Hematopoietic multipotent progenitor cell treated with erythropoietin and hydrocortisone succinate and interleukin-3 and kit ligand, for 15 days (in vitro differentiated cells): ENCODE measurements around the gene ZNF454.

Source experiments
- DNase-seq: peaks from one replicate; pipeline ENCODE4 v3.0.0-alpha.2; 2015; ENCODE audit warnings: low spot score

ZNF454 gene

DNA sequence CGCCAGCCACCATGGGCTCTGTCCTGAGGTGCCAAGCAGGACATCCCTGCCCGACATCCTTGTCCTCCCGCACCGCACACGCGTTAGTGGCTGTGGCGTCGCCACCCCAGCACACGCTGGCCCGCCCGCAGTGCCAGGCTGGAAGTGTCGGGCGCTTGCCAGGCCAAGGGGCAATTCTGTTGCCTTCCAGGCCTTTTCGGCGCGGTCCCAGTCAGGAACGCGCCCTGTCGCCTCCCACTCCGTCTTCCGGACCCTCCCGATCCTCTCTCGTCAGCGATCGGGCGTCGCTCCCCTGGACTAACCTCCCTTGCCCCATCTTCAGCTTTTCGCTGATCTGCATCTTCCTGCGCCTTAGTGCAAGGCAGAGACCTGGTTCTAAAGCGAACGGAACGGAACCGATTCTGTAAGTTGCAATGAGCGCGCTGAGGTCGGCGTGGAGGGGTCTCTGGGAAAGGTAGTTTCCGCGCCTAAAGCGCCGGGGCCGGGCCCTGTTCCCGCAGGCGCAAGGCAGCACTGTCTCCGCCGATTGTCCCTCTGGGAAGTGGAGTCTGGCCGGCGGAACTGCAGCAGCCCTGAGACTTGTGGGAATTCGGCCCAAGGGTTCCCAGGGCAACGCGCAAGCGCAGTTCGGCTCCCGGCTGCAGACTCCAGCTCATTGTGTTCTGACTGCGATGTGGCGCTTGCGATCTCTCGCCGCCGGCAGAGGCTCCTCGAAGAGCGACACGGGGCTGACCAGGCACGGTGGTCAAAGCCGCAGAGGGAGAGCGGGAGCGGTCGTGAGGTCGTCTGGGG lies at the start of gene ZNF454:
ZNF454 (plus strand) TSS at position 630 of the 792 bp plus-strand sequence. CDS start 1,594 bp downstream, outside the sequence.
- no peak for DNase-seq

DNA sequence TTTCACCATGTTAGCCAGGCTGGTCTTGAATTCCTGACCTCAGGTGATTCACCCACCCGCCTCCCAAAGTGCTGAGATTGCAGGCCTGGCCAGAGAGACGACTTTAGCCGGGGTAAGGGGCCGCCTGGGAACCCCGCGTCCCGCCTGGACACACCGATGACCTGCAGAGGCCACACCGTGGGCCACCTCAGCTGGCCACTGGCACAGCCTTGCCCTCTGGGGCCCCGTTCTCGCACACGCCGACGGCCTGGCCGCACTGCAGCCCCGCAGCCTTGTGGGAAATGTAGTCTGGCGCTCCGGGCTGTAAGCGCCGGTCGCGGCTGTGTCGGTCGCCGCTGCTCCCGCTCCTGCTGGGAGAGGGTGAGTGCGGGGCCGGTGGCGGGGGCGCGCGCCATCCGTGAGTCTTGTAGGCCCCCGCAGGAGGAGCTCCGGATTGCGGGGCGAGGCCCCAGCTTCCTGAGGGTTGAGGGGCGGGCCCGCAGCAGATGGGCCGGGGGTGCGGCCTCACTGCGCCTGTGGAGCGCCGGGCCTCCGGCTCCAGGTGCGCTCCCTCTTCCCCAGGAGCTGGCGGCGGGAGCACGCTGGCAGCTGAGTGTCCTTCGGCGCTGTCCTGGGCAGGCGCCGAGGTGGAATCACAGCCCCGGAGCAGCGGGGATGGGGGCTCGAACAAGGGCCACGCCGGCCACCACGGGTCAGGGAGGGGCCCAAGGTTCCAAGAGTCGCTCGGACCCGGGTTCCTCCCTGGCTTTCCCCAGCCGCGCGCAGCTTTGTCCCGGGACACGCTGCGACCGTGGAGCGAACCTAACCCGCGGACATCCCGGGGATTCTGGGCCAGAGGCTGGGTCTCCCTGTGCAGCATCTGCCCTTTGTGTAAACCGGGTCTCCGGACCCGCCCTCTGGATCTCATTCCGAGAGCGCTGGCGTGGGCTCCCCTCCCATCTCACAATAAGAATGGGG lies 45.1 kb upstream of the ZNF454 start, which contains the start of gene ZFP2:
ZFP2 (plus strand) TSS at position 299 of the 957 bp plus-strand sequence. CDS start 35,401 bp downstream, outside the sequence.
- DNase-seq = no peak

DNA sequence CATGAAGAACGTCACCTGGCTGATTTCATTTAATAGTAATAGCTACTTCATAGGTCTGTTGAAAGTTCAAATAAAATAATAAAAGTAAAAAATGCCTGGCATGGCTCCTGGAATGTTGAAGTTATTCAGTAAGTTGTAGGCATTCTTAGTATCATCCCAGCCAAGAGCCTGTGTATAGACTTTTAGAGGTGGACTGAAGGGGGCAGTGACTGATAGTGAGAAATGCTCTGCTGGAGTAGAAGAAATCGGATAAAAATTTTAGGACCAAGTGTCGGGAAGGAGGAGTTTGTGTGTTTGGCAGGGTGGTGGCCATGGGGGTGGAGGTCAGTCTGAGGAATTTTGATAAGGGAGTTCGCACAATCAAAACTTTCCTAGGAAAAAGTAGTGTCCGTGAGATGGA lies 41.7 kb upstream of the ZNF454 start:
- DNase-seq = no peak

DNA sequence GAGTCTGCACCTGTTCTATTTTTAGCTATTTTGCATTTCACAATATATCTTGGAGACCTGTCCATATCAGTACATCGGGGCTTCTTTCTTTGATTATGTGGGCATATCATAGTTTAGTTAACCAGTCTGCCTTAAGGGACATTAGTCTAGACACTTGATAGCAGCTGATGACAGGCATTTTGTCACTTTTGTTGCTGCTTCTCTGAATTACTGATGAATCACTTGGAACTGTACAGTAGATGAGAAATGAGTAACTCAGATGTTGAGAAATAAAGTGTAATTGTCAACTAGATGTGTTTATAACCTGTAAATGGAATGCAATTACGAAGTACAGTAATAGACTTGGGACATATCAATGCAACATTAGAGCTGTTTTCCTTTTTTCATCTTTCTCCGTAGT lies 38.1 kb upstream of the ZNF454 start:
- DNase-seq = no peak

DNA sequence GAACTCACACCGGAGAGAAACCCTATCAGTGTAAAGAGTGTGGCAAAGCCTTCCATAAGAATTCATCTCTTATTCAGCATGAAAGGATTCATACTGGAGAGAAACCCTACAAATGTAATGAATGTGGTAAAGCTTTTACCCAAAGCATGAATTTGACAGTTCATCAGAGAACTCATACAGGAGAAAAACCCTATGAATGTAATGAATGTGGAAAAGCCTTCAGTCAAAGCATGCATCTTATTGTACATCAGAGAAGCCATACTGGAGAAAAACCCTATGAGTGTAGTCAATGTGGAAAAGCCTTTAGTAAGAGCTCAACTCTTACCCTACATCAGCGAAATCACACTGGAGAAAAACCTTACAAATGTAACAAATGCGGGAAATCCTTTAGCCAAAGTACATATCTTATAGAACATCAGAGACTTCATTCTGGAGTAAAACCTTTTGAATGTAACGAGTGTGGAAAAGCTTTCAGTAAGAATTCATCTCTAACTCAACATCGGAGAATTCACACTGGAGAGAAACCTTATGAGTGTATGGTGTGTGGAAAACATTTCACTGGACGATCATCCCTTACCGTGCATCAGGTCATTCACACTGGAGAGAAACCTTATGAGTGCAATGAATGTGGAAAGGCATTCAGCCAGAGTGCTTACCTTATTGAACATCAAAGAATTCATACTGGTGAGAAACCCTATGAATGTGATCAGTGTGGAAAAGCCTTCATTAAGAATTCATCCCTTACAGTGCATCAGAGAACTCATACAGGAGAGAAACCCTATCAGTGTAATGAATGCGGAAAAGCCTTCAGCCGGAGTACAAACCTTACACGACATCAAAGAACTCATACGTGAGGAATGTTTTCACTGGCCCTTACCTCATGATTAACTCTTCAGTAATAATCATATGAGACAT lies 8.9 kb upstream of the ZNF454 start:
- no peak for DNase-seq

DNA sequence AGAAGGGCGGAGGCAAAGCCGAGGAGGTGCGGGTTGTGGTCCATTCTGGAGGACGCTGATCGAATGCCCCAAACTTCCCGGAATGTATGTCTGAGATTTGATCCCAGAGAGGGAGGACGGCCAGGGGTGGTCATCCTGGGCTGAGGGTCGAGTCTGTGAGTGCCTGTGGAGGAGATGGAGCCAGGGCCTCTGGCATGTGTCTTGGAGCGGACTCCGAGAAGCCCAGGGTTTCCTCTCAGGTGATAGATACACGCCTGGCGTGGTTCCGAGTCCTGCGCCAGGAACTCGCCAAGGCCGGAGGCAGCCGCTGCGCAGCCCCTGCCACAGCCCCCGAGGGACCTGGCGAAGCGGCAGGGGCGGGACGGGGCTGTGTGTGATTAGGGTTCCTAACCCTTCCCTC lies 363 bp downstream of the ZNF454 start:
- no peak for DNase-seq

DNA sequence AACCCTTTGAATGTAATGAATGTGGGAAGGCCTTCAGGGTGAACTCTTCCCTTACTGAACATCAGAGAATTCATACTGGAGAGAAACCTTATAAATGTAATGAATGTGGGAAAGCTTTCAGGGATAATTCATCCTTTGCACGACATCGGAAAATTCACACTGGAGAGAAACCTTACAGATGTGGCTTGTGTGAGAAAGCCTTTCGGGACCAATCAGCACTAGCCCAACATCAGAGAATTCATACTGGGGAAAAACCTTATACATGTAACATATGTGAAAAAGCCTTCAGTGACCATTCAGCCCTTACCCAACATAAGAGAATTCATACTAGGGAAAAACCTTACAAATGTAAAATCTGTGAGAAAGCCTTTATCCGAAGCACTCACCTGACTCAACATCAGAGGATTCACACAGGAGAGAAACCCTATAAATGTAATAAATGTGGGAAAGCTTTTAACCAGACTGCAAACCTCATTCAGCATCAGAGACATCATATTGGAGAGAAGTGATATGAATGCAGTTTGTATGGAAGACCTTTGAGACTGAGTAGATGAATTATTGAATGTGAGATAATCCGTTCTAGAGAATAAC lies 24.6 kb downstream of the ZNF454 start:
- DNase-seq = no peak

DNA sequence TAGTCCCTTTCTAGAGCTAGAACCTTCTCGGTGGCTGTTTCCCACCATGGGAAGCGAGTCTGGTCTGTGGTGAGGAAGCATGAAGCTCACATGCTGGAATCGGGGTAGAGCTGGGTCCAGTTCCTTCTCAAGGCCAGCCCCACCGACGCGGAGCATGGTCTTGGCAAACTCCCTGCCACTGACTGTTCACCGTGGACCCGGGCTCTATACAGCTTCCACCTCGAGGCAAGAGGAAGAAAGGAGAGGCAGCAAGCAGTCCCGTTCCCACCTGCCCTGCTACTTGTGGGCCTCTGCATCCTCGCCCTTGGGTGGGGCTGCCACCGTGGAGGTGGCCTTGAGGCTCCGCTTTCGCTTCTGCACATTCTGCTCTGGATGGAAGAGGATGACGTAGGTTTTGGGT lies 40.4 kb downstream of the ZNF454 start:
- no peak for DNase-seq

DNA sequence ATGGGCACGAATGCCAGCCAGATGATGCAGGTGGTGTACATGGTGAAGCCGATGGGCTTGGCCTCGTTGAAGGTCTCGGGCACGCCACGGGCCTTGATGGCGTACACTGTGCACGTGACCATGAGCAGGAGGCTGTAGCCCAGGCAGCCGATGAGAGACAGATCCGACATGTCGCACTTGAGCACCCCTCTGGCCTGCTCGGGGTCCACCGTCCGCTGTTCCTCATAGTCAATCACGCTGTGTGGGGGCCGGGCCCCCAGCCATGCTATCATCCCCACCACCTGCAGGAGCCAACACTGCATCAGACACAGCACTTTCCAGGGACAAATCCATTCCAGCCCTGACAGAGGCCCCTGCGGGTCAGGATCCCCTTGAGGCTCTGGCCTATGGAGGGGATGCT lies 41.9 kb downstream of the ZNF454 start:
- DNase-seq = no peak

DNA sequence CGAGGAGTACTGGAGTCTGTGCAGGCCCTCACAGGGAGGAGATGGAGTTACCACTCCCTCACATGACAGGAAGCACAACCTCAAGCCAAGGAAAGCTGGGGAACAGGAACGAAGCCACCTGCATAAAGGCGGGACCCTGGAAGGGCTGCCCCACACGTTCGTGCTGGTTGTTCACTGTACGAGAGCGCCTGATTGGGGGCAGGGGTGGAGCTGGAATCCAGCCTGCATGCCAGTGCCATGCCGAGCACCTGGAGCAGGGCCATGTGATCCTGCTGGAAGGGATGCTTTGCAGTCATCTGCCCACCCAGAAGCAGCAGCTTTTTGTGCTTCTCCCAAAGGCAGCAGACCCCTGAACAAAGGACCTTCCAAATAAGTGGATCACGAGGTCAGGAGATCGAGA lies 42.7 kb downstream of the ZNF454 start:
- DNase-seq = no peak

DNA sequence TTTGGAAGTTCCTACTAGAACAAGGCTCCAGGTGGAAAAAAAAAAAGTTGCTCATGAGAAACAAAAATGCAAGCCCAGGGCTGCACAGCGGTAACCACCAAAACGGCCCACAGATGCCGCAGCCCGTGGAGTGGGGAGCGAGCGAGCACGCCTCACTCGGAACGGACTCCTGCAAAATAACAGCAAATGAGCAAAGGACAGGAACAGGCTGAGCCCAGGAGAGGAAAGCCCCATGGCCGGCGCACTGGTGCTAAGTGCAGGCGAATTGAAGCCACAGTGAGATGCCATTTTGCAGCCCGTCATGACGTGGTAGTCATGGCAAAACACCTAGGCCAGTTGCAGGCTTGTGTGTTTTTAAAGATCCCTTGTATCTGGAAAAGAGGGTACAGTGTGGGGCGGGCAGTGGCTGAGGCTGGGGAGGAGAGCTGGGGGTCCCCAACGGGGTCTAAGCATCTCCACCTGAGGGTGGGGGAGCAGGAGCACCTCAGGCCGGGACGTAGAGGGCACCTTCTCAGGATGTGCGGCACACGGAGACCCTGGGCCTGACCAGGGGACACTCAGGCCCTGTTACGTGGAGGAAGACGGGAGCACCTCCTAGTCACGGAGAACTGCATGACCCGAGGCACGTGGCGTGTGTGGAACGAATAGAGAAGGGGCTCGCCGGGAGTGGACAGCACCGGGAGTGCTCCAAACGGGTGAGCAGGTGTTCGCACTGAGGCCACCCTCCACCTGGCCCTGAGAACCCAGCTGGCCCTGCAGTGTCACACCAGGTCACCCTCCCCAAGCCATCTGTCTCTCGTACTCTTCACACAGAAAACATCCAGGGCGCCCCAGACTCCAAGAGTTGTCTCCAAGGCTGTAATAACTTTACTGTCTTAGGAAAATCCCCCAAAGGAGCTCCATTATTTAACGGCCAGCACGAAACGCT lies 43.4 kb downstream of the ZNF454 start:
- no peak for DNase-seq

DNA sequence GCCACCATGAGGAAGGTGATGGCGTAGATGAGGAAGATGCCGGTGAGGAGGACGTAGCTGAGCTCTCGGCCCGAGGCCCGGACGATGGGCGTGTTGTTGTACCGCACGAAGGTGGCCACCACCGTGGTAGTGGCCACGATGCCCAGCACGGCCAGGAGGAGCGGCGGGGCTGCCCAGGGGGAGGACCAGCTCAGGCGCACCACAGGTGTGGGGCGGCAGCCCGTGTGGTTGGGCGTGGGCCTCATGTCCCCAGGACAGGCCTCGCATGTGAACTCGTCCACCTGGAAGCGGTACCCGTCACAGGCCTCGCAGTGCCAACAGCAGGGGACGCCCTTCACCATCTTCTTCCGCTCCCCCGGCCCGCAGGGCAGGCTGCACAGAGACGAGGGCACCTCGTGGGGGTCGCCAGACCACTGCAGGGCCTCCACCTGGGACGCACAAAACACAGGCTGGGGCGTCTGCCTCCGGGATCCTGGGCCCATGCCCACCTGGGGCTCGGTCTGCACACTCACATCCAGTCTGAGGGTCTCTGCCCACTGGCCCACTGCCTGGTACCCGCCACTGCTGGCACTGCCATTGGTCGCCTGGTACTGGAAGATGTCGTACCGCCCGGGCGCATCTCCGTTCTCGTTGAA lies 45.4 kb downstream of the ZNF454 start:
- no peak for DNase-seq

DNA sequence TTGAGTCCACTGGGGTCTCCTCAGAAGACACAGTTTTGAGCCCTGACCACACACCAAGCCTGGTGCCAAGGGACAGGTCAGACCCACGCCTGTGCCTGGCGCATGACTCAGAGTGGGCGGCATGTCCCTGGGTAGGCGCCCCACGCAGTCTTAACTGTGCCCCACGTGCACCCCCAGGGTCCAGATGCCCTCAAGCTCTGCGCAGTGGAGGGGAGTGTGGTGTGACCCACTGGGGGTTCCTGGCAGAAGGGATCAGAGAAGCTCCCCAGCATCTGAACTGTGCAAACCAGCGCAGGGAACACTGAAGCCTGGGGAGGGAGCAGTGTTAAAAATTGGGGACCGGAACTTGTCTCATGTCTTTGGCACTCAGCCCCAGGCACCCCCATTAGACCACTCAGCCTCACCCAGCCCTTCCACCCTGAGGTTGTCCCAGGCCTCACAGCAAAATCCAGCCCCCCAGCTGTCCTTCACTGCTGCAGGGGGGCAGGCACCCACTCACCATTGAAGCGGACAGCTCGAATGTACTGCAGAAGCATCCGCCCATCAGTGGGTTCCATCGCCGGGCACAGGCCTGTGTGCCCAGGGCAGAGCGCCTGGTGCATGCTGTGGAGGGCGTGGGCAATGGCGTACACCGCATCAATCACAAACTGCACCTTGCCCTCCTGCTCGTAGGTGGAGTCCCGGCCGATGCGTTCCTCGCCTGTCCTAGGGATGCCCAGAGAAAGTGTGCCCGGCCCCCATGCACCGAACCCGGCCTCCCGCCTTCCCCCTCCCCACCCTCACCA lies 47.6 kb downstream of the ZNF454 start:
- DNase-seq = no peak

DNA sequence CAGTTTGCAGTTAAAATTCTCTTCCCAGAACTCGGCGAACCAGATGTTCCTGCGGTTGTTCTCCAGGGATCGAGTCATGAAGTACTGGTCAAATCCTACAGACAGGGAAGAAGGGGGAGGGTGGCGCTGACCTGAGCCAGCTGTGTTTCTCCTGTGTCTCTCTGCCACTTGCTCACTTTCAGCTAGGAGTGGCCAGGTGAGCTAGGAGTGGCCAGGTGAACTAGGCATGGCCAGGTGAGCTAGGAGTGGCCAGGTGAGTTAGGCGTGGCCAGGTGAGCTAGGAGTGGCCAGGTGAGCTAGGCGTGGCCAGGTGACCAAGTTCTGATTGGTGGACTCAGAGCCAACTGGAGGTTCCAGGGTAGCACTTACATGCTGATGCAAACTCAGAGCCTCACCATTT lies 48.3 kb downstream of the ZNF454 start:
- no peak for DNase-seq

DNA sequence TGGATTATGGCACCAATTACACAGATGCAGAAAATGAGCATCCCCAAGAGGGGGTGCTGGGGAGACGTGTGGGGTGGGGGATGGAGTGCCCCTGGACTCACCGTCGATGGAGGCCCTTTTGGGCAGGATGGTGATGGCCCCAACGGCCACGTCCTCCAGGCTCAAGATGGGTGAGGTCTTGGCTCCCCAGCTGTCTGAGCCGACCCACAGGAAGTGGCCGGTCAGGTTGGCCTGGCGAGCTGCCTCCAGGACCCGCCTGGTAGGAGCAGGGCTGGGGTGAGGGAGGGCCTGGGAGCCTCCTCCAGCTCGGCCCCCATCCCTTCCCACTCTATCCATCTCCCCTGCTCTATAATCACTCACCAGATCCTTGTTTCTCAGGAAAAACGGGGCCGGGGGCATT lies 49.5 kb downstream of the ZNF454 start:
- DNase-seq = no peak

DNA sequence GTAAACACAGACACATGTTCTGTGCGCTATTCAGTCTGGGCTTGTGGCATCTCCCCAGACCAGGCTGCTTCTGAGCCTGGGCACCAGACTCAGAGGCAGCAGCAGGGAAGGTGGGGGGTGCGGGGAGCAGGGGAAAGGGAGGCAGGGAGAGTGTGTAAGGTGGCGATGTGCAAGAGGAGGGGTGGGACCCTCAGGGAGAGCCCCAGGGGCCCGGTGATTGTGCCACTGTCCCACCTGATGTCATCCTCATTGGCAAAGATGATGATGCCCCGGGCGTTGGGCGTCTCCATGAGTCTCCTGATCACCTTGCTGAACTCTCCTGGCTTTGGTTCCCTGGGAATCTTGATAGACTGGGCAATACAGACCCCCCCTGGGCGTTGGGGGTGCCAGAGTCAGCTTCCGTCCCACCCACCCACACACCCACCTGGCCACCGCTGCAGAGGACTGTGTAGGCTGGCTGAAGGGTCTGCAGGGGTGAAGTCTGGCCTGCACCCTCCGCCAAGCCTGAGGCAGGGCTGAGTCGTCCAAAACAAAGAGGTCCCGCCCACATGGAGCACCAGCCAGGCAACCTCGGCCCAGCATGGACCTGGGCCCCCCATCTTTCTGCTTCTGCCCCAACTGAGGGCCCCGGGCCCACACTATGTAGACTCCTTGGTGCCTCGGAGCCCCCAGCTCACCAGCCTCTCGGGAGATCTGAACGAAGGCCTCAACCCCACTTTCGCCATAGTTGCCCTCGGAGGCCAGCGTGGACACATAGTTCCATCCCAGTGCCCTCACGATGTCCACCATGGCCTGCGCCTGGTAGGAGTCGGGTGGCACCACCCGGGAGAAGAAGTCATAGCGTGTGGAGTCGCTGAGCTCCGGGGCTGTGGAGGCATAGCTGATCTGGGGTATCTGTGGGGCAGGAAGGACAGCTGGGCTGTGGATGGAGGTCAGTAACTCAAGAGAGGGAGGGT lies 50.5 kb downstream of the ZNF454 start:
- DNase-seq = no peak

DNA sequence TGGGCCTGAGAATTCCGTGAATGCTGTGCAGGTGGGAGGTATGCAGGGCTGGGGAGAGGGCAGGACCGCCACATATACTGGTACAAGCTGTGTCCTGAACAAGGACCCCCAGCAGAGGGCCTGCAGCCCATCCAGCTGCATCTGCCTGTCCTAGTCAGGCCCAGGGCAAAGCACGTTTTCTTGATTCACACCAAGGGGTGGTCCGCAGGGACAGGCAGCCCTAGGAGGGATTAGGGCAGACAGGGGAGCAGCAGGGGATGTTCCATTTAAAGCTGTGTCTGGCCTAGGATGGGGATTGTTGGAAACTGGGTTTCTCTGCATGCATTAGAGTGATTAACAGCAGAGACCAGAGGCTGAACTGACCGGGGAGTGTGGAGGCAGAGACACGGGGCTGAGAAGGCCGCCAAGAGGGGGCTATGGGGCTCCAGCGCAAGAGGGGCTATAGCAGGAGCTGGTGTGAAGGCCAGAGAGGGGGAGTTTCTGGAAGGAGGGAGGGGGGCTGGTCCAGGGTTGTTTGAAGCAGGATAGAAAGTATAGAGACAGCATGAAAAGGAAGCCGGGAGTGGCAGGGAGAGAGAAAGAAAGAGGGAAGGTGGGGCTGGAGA lies 51.4 kb downstream of the ZNF454 start:
- DNase-seq = no peak
